Measurements from ENCODE around the gene WDR1.

DNA sequence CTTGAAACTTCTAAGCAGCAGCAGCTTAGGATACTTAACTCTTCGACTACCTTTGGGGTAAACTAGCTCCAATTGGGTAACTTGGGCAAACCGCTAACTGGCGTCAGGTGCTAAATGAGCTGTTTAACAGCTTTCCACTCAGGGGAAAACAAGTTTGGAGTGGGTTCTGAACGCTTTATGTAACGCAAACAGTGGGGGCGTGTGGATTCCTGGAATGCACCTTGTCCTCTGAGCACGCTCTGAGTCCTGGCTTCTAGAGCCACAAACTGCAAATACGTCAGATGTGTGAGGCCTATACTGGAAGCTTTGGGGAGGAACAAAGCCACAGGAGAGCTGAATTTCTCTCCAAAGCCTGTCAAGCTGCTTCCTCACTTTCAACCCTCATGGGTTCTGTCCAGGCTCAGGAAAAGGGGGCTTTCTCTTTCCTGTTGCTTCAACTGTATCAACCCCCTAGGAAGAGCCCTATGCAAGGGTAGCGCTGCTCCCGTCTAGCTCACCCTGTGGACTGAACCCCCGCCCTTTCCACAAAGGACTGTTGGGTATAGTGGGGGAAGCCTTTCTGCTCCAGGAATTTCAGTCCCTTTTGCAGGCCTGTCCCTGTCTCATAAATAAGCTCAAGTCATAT lies 4.5 kb upstream of the WDR1 start:
- peak in 1 of 2 donors; percentile 60 for TF ChIP-seq POLR2A (IDR thresholded peaks at IDR 0.05)
- TF ChIP-seq, protein P1, sequence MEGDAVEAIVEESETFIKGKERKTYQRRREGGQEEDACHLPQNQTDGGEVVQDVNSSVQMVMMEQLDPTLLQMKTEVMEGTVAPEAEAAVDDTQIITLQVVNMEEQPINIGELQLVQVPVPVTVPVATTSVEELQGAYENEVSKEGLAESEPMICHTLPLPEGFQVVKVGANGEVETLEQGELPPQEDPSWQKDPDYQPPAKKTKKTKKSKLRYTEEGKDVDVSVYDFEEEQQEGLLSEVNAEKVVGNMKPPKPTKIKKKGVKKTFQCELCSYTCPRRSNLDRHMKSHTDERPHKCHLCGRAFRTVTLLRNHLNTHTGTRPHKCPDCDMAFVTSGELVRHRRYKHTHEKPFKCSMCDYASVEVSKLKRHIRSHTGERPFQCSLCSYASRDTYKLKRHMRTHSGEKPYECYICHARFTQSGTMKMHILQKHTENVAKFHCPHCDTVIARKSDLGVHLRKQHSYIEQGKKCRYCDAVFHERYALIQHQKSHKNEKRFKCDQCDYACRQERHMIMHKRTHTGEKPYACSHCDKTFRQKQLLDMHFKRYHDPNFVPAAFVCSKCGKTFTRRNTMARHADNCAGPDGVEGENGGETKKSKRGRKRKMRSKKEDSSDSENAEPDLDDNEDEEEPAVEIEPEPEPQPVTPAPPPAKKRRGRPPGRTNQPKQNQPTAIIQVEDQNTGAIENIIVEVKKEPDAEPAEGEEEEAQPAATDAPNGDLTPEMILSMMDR (IDR thresholded peaks at IDR 0.05) = no peak

All from thyroid gland (tissue), 4 donors.